HepG2 (cell line): ENCODE measurements around the gene IBA57. TPM values are rescaled to one million over a fixed set of nuclear protein-coding genes. Genes with fewer than 3 reads are reported as not detected.

Experiments
- ATAC-seq: fragments of 200-7000 bp; cut with Tn5 transposase; 3 replicates; pipeline ENCODE4 v1.9.1; 2020; ENCODE audit warnings: mild to moderate bottlenecking, moderate library complexity
- BruUV-seq: library from RNA; stranded (reverse); fragments of 400-500 nt; replicated peaks from 2 replicates; lab custom pipeline; 2021; lab: Mats Ljungman, UMichigan
- CTCF ChIA-PET: fragments of 300-600 bp; formaldehyde crosslinking; extraction: SDS; loops from one replicate; lab custom pipeline; 2021; ENCODE audit warnings: low total read pairs, inconsistent platforms, low intra/inter-chr PET ratio; lab: Yijun Ruan, JAX
- POLR2A ChIA-PET: fragments of 350-600 bp; sonication (Branson Sonifier 250); formaldehyde crosslinking; loops from one replicate; lab custom pipeline; 2020; ENCODE audit warnings: antibody characterized with exemption, inconsistent platforms; lab: Yijun Ruan, JAX
- DNase-seq: peaks from one replicate; pipeline ENCODE4 v3.0.0-alpha.2; 2015; ENCODE audit warnings: low spot score
- FAIRE-seq: peaks from 3 replicates; lab custom pipeline; 2011; peaks lifted over from hg19 to GRCh38; lab: Jason Lieb, UNC
- H2AFZ ChIP-seq: one replicate; pipeline ENCODE4 v1.6.1; 2011; ENCODE audit warnings: low read length, inconsistent platforms
- H3K27ac ChIP-seq: fragments of 300-600 bp; 3 replicates; pipeline ENCODE4 v1.8.0; 2011; ENCODE audit warnings: mixed run types, mild to moderate bottlenecking, mixed read lengths, low read length, inconsistent platforms; ENCODE audit not compliant: insufficient read depth; ENCODE audit errors: extremely low read length
- H3K27me3 ChIP-seq, 2 experiments: fragments of 200-600 bp in 1 of 2; 2 replicates in 1 of 2; 3 replicates in 1 of 2; pipeline versions ENCODE4 v1.6.0 to v1.8.0; 2011; ENCODE audit warnings: low read length in 2 of 2, mild to moderate bottlenecking in 2 of 2, moderate library complexity in 2 of 2, inconsistent platforms in 1 of 2; ENCODE audit not compliant: insufficient read depth in 2 of 2, control insufficient read depth in 1 of 2
- H3K36me3 ChIP-seq, 2 experiments: fragments of 200-600 bp in 1 of 2; replicated peaks in 1 of 2; 2 replicates in 1 of 2; 3 replicates in 1 of 2; pipeline versions ENCODE4 v1.5.1 to v1.8.0; 2011; ENCODE audit warnings: low read length in 2 of 2, inconsistent platforms in 1 of 2; ENCODE audit not compliant: insufficient read depth in 2 of 2, control insufficient read depth in 1 of 2
- H3K4me1 ChIP-seq: 2 replicates; pipeline ENCODE4 v1.5.1; 2012; ENCODE audit warnings: low read length, inconsistent platforms; ENCODE audit not compliant: insufficient read depth
- H3K4me2 ChIP-seq: 2 replicates; pipeline ENCODE4 v1.6.0; 2011; ENCODE audit warnings: low read depth, low read length, inconsistent platforms
- H3K4me3 ChIP-seq, 3 experiments: fragments of 200-600 bp in 1 of 3; sonication (generic), shearing (Covaris generic) in 1 of 3; replicated peaks in 1 of 3; 2 replicates each; pipeline ENCODE4 v1.5.1; 2011 to 2016; ENCODE audit warnings: low read length in 3 of 3, inconsistent platforms in 2 of 3, low read depth in 2 of 3, mild to moderate bottlenecking in 2 of 3, control low read depth in 1 of 3, mixed read lengths in 1 of 3; ENCODE audit not compliant: insufficient read depth in 1 of 3
- H3K79me2 ChIP-seq: one replicate; pipeline ENCODE4 v1.6.1; 2011; ENCODE audit warnings: low read length, inconsistent platforms; ENCODE audit not compliant: insufficient read depth
- H3K9ac ChIP-seq: 2 replicates; pipeline ENCODE4 v1.6.0; 2011; ENCODE audit warnings: mild to moderate bottlenecking, low read depth, low read length, inconsistent platforms; ENCODE audit not compliant: insufficient read depth
- H3K9me3 ChIP-seq: 2 replicates; pipeline ENCODE4 v1.5.1; 2012; ENCODE audit warnings: mild to moderate bottlenecking, low read length
- H4K20me1 ChIP-seq: 2 replicates; pipeline ENCODE4 v1.6.0; 2011; ENCODE audit warnings: inconsistent platforms, mild to moderate bottlenecking, low read length, moderate library complexity; ENCODE audit not compliant: insufficient read depth
- AGO1 ChIP-seq: fragments of 200-400 bp; formaldehyde crosslinking; IDR thresholded peaks from 2 replicates; pipeline ENCODE4 v1.6.1; 2017; ENCODE audit warnings: mild to moderate bottlenecking, low read depth, low read length, moderate library complexity; ENCODE audit not compliant: poor library complexity, severe bottlenecking
- ATRX ChIP-seq: sonication (generic); formaldehyde crosslinking; IDR thresholded peaks from 2 replicates; pipeline ENCODE4 v1.4.0; 2020; ENCODE audit warnings: missing genetic modification reagents, borderline replicate concordance
- DR1 ChIP-seq: sonication (generic); formaldehyde crosslinking; IDR thresholded peaks from 2 replicates; pipeline ENCODE4 v1.8.0; 2021; ENCODE audit warnings: mild to moderate bottlenecking, missing genetic modification reagents, inconsistent platforms
- MIER3 ChIP-seq: IDR thresholded peaks from 2 replicates; pipeline ENCODE4 v1.6.1; 2016; ENCODE audit warnings: missing compliant biosample characterization, borderline replicate concordance
- ZNF232 ChIP-seq: sonication (generic); formaldehyde crosslinking; IDR thresholded peaks from 2 replicates; pipeline ENCODE4 v1.4.0; 2020; ENCODE audit warnings: missing genetic modification reagents, borderline replicate concordance
- ZNF446 ChIP-seq: sonication (generic); formaldehyde crosslinking; IDR thresholded peaks from 2 replicates; pipeline ENCODE4 v1.5.0; 2020; ENCODE audit warnings: mild to moderate bottlenecking, missing genetic modification reagents
- ZNF652 ChIP-seq: IDR thresholded peaks from 2 replicates; pipeline ENCODE4 v1.6.1; 2016; ENCODE audit warnings: low read depth, borderline replicate concordance
- WGBS: methylation state at CpG from one replicate; pipeline ENCODE4 v1.1.6; 2017; ENCODE audit warnings: low lambda C conversion rate; 5-methylcytosine and 5-hydroxymethylcytosine counted together
- in situ Hi-C: cut with HindIII; loops from 2 replicates; pipeline ENCODE4 v1.10.0; 2017; ENCODE audit warnings: low pct_unique_long_range_greater_than_20kb; ENCODE audit not compliant: extremely low pct_ligation_motif_present
- intact Hi-C: fragments of 100-400 bp; cut with micrococcal nuclease; formaldehyde crosslinking; loops from one replicate; pipeline ENCODE4 v1.10.0; 2022; ENCODE audit not compliant: unreplicated experiment
- polyA plus RNA-seq, 8 experiments: library from polyadenylated mRNA; depleted of rRNA in 3 of 8; stranded (reverse) in 7 of 8; unstranded in 1 of 8; fragments of >200 nt; fragmentation: Illumina TruSeq in 4 of 8; extraction: Trizol in 4 of 8; gene quantifications; 2 replicates each; pipeline versions ENCODE4 v1.2.1 to v1.2.3, GENCODE V29; 2011 to 2016; ENCODE audit warnings: low read depth in 4 of 8, missing spikeins in 1 of 8, mixed read lengths in 1 of 8; ENCODE audit not compliant: insufficient read depth in 1 of 8
- total RNA-seq, 5 experiments: library from RNA; depleted of rRNA; stranded (reverse); fragments of >200 nt; fragmentation: Illumina TruSeq; extraction: Trizol; gene quantifications; 2 replicates each; pipeline ENCODE4 v1.2.3, GENCODE V29; 2016; ENCODE audit warnings: low read depth in 1 of 5
- TF ChIP-seq, protein P1 (sequence below): sonication (generic); formaldehyde crosslinking; IDR thresholded peaks from 2 replicates; pipeline ENCODE4 v1.5.0; 2020; ENCODE audit warnings: mild to moderate bottlenecking, low read depth, missing genetic modification reagents, borderline replicate concordance
- TF ChIP-seq, protein P2 (sequence below): IDR thresholded peaks from 2 replicates; pipeline ENCODE4 v1.6.1; 2016; ENCODE audit warnings: missing compliant biosample characterization, missing genetic modification reagents, borderline replicate concordance
- TF ChIP-seq, protein P3 (sequence below): sonication (generic); formaldehyde crosslinking; IDR thresholded peaks from 2 replicates; pipeline ENCODE4 v1.4.0; 2020; ENCODE audit warnings: missing genetic modification reagents

Gene IBA57
- total and polyA plus RNA-seq, 2 of the 13 experiments (the other 11 are each of a cell fraction or from before 2014, with no cell fraction given), result 2.3 to 10.2 TPM

DNA sequence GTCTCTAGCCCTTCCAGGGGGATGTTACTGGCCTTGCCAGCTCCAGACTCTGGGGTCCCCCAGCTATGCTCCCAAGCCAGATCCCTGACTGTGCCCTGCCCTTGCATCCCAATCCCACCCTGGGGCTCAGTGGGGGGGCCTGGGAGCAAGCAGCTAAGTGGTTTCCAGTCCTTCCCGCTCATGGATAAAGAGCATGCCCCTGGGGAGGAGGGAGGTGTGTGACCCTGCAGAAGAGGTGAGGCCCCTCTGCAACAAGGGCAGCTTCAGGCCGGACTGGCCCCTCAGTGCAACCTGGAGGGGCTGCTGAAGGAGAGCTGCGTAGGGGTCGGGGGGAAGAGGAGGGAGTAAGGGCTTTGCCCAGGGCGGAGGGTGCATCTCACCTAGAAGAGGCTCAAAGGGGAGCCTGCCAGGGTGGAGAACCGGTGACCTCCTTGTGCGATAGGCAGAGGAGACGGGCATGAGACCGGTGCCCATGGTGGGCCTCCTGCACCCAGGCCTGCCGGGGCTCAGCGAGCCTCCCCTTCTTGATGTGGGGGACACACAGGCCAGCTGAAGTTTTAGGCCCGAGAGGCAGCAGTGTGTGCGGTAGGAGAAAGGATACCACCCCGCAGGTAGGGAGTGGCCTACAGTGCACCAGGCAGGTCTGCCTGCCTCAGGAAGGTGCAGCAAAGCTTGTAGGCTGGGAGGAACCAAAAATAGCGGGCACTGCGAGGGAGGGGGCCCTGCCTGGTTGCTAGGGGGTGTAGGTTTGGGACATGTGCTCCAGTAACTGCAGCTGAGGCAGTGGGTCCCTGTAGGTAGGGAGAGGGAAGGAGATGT is 45.3 kb downstream of the IBA57 start:
- no peaks in the 10 kb centered on the region for H3K4me1 ChIP-seq
- in situ Hi-C loops, result no loop called here
- no peak overlapping the region for H2AFZ ChIP-seq
- peaks cover 4 to 32% of the 10 kb centered on the region in 2 experiments; a peak in 4 of 5 replicates for H3K27me3 ChIP-seq
- DNase-seq (no peak), FAIRE-seq (no peak), ATAC-seq (no peak)
- 36% methylated on average over 13 of the region's 16 CpGs for WGBS
- H4K20me1 ChIP-seq, result no peaks in the 10 kb centered on the region
- H3K9ac ChIP-seq, result no peak overlapping the region
- H3K4me2 ChIP-seq, result no peak overlapping the region
- no peaks in the 10 kb centered on the region for H3K36me3 ChIP-seq
- H3K27ac ChIP-seq, result no peak overlapping the region
- BruUV-seq, result no TSS peak
- intact Hi-C loops, result no loop called here
- CTCF ChIA-PET, result no interaction called here
- no peak overlapping the region for H3K4me3 ChIP-seq
- H3K9me3 ChIP-seq, result no peaks in the 10 kb centered on the region
- TF ChIP-seq, protein P1, sequence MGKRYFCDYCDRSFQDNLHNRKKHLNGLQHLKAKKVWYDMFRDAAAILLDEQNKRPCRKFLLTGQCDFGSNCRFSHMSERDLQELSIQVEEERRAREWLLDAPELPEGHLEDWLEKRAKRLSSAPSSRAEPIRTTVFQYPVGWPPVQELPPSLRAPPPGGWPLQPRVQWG (CRISPR knock-in tag), result no peak
- TF ChIP-seq ZNF232 (CRISPR knock-in tag) (no peak), ZNF446 (no peak), ZNF652 (no peak), DR1 (CRISPR knock-in tag) (no peak)
- POLR2A ChIA-PET, result no interaction called here
- no peaks in the 10 kb centered on the region for H3K79me2 ChIP-seq

DNA sequence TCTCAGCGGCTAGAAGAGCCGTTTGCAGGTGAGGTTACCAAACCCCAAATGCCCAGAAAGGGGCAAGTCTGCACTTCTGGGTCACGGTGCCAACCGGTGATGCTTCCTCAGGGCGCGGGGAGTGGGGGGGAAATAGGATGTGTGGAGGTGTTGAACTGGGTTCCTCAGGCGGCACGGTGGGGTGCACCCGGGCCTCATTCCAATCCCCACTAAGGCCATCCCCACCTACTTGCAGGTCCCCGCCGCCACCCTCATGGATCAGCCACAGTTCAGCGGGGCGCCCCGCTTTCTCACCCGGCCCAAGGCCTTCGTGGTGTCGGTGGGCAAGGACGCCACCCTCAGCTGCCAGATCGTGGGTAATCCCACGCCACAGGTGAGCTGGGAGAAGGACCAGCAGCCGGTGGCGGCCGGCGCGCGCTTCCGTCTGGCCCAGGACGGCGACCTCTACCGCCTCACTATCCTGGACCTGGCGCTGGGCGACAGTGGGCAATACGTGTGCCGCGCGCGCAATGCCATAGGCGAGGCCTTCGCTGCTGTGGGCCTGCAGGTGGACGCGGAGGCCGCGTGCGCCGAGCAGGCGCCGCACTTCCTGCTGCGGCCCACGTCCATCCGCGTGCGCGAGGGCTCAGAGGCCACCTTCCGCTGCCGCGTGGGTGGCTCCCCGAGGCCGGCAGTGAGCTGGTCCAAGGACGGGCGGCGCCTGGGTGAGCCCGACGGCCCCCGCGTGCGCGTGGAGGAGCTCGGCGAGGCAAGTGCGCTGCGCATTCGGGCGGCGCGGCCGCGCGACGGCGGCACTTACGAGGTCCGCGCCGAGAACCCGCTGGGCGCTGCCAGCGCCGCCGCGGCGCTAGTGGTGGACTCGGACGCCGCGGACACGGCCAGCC is 46.2 kb downstream of the IBA57 start:
- FAIRE-seq, result no peak
- no peaks in the 10 kb centered on the region for H3K36me3 ChIP-seq
- ChIA-PET POLR2A (no interaction called here), CTCF (no interaction called here)
- intact Hi-C loops, result no loop called here
- no peak overlapping the region for H3K4me2 ChIP-seq
- H3K4me1 ChIP-seq, result no peaks in the 10 kb centered on the region
- H2AFZ ChIP-seq, result no peak overlapping the region
- no TSS peak for BruUV-seq
- H3K27ac ChIP-seq, result no peak overlapping the region
- H3K9ac ChIP-seq, result no peak overlapping the region
- no peaks in the 10 kb centered on the region for H3K79me2 ChIP-seq
- H3K27me3 ChIP-seq, result peaks cover 4 to 28% of the 10 kb centered on the region in 2 experiments; a peak in 4 of 5 replicates
- in situ Hi-C loops, result no loop called here
- ATAC-seq, result no peak
- no peaks in the 10 kb centered on the region for H3K9me3 ChIP-seq
- no peak for DNase-seq
- no peak overlapping the region for H3K4me3 ChIP-seq
- no peaks in the 10 kb centered on the region for H4K20me1 ChIP-seq
- WGBS, result 88% methylated on average over 73 of the region's 96 CpGs
- TF ChIP-seq, protein P2, sequence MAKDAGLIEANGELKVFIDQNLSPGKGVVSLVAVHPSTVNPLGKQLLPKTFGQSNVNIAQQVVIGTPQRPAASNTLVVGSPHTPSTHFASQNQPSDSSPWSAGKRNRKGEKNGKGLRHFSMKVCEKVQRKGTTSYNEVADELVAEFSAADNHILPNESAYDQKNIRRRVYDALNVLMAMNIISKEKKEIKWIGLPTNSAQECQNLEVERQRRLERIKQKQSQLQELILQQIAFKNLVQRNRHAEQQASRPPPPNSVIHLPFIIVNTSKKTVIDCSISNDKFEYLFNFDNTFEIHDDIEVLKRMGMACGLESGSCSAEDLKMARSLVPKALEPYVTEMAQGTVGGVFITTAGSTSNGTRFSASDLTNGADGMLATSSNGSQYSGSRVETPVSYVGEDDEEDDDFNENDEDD, result no peak
- TF ChIP-seq ATRX (CRISPR knock-in tag) (no peak), AGO1 (no peak), MIER3 (CRISPR knock-in tag) (no peak)
- TF ChIP-seq, protein P3, sequence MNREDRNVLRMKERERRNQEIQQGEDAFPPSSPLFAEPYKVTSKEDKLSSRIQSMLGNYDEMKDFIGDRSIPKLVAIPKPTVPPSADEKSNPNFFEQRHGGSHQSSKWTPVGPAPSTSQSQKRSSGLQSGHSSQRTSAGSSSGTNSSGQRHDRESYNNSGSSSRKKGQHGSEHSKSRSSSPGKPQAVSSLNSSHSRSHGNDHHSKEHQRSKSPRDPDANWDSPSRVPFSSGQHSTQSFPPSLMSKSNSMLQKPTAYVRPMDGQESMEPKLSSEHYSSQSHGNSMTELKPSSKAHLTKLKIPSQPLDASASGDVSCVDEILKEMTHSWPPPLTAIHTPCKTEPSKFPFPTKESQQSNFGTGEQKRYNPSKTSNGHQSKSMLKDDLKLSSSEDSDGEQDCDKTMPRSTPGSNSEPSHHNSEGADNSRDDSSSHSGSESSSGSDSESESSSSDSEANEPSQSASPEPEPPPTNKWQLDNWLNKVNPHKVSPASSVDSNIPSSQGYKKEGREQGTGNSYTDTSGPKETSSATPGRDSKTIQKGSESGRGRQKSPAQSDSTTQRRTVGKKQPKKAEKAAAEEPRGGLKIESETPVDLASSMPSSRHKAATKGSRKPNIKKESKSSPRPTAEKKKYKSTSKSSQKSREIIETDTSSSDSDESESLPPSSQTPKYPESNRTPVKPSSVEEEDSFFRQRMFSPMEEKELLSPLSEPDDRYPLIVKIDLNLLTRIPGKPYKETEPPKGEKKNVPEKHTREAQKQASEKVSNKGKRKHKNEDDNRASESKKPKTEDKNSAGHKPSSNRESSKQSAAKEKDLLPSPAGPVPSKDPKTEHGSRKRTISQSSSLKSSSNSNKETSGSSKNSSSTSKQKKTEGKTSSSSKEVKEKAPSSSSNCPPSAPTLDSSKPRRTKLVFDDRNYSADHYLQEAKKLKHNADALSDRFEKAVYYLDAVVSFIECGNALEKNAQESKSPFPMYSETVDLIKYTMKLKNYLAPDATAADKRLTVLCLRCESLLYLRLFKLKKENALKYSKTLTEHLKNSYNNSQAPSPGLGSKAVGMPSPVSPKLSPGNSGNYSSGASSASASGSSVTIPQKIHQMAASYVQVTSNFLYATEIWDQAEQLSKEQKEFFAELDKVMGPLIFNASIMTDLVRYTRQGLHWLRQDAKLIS (CRISPR knock-in tag), result no peak
